ENCODE data around the gene KCNC3.

Gene KCNC3

DNA sequence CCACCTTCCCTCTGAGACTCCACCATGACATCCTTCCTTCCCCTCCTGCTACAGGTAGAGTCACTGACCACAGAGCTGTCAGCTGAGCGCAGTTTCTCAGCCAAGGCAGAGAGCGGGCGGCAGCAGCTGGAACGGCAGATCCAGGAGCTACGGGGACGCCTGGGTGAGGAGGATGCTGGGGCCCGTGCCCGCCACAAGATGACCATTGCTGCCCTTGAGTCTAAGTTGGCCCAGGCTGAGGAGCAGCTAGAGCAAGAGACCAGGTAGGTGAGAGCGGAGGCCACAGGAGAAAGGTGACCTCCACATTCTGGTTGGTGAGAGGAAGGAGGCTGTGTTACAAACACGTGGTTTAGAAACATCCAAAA lies 27.6 kb downstream of the KCNC3 start:
- Mint-ChIP-seq H3K9me3 (peaks cover 5% of the 10 kb centered on the region), H3K4me1 (no peaks in the 10 kb centered on the region), H3K36me3 (ENCODE audit: low read depth) (no peaks in the 10 kb centered on the region), H3K27me3 (ENCODE audit: low read depth, poor library complexity) (peaks cover 21% of the 10 kb centered on the region), H3K27ac (no peak overlapping the region), H3K4me3 (no peak overlapping the region)
- TF ChIP-seq, protein P1, sequence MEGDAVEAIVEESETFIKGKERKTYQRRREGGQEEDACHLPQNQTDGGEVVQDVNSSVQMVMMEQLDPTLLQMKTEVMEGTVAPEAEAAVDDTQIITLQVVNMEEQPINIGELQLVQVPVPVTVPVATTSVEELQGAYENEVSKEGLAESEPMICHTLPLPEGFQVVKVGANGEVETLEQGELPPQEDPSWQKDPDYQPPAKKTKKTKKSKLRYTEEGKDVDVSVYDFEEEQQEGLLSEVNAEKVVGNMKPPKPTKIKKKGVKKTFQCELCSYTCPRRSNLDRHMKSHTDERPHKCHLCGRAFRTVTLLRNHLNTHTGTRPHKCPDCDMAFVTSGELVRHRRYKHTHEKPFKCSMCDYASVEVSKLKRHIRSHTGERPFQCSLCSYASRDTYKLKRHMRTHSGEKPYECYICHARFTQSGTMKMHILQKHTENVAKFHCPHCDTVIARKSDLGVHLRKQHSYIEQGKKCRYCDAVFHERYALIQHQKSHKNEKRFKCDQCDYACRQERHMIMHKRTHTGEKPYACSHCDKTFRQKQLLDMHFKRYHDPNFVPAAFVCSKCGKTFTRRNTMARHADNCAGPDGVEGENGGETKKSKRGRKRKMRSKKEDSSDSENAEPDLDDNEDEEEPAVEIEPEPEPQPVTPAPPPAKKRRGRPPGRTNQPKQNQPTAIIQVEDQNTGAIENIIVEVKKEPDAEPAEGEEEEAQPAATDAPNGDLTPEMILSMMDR (IDR thresholded peaks at IDR 0.05) = no peak
- DNase-seq = no peak

GRCh38 chr19:50300814-50301606 lies 28.2 kb downstream of the KCNC3 start:
- Mint-ChIP-seq H3K27me3 (ENCODE audit: low read depth, poor library complexity) (peaks cover 16% of the 10 kb centered on the region), H3K36me3 (ENCODE audit: low read depth) (no peaks in the 10 kb centered on the region), H3K4me1 (no peaks in the 10 kb centered on the region), H3K4me3 (no peak overlapping the region), H3K27ac (no peak overlapping the region), H3K9me3 (peaks cover 5% of the 10 kb centered on the region)
- no peak for DNase-seq
- TF ChIP-seq, protein P1 (IDR thresholded peaks at IDR 0.05) = no peak

GRCh38 chr19:50300051-50300450 lies 29.1 kb downstream of the KCNC3 start:
- Mint-ChIP-seq H3K36me3 (ENCODE audit: low read depth) (no peaks in the 10 kb centered on the region), H3K27me3 (ENCODE audit: low read depth, poor library complexity) (peaks cover 12% of the 10 kb centered on the region), H3K4me1 (no peaks in the 10 kb centered on the region), H3K4me3 (no peak overlapping the region), H3K9me3 (peaks cover 5% of the 10 kb centered on the region), H3K27ac (no peak overlapping the region)
- no peak for DNase-seq
- TF ChIP-seq, protein P1 (IDR thresholded peaks at IDR 0.05) = no peak

DNA sequence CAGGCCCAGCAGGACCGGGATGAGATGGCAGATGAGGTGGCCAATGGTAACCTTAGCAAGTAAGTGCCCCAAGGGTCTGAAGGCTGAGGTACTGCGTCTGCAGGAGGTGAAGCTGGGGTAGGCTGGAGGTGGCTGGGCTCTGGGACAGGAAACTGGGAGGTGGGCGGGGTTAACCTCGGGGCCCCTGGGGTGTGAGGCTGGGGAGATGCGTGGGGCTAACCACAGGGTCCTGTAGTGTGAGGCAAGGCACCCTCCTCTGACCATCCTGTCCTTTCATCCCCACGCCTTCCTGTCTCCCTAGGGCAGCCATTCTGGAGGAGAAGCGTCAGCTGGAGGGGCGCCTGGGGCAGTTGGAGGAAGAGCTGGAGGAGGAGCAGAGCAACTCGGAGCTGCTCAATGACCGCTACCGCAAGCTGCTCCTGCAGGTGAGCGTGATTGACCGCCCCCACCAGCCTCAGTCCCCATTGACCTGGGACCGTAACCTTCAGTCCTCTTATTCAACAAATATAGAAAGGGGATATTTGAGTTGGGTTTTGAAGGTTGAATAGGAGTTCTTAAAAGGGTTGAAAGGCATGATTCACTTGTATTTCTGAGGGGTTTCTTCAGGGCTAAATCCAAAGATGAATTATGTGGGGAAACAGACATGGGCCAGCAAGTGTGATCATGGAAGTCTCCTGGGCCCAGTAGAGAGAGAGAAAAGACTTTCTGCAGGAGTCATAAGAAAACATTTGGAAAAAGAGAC lies 35.7 kb downstream of the KCNC3 start:
- Mint-ChIP-seq H3K9me3 (peaks cover 8% of the 10 kb centered on the region), H3K27ac (no peak overlapping the region), H3K27me3 (ENCODE audit: low read depth, poor library complexity) (peaks cover 7% of the 10 kb centered on the region), H3K4me1 (peaks cover 25% of the 10 kb centered on the region), H3K36me3 (ENCODE audit: low read depth) (peaks cover 6% of the 10 kb centered on the region), H3K4me3 (no peak overlapping the region)
- TF ChIP-seq, protein P1 (IDR thresholded peaks at IDR 0.05) = no peak
- DNase-seq = no peak

DNA sequence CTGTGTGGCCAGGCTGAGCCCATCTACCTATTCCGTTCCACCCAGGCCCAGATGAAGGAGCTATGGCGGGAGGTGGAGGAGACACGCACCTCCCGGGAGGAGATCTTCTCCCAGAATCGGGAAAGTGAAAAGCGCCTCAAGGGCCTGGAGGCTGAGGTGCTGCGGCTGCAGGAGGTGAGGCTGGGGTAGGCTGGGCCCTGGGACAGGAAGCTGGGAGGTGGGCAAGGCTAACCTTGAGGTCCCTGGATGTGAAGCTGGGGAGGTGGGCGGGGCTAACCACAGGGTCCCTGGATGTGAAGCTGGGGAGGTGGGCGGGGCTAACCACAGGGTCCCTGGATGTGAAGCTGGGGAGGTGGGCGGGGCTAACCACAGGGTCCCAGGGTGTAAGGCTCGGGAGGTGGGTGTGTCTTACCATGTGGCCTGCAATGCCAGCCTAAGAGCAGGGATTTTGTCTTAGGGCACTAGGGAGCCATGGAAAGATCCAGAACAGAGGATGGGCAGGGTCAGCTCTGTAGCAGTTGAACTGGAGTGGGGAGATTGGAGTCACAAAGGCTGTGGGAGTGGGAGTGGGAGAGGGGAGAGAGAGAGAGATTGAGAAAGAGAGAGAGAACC lies 36.9 kb downstream of the KCNC3 start:
- DNase-seq = no peak
- H3K4me3 Mint-ChIP-seq = no peak overlapping the region
- H3K4me1 Mint-ChIP-seq = peaks cover 25% of the 10 kb centered on the region
- H3K27ac Mint-ChIP-seq = no peak overlapping the region
- peaks cover 19% of the 10 kb centered on the region for H3K9me3 Mint-ChIP-seq
- H3K36me3 Mint-ChIP-seq (ENCODE audit: low read depth) = peaks cover 15% of the 10 kb centered on the region
- H3K27me3 Mint-ChIP-seq (ENCODE audit: low read depth, poor library complexity) = peaks cover 5% of the 10 kb centered on the region
- TF ChIP-seq, protein P1 (IDR thresholded peaks at IDR 0.05) = no peak
